PC-9 (cell line): ENCODE results near the gene DNAJB6. TPM values are rescaled to one million over a fixed set of nuclear protein-coding genes. Genes with fewer than 3 reads are reported as not detected.
A peak's percentile ranks its signal among the peaks of the same experiment; 100 is the strongest.

Source experiments
- BruUV-seq: library from RNA; stranded (reverse); fragments of 400-500 nt; replicated peaks from 2 replicates; lab custom pipeline; 2021; lab: Mats Ljungman, UMichigan
- CTCF ChIA-PET: fragments of 300-600 bp; sonication (Branson Sonifier 250); formaldehyde crosslinking; loops from one replicate; lab custom pipeline; 2022; ENCODE audit warnings: antibody characterized with exemption; lab: Charles Lee
- POLR2A ChIA-PET: fragments of 300-600 bp; sonication (Branson Sonifier 250); formaldehyde crosslinking; loops from one replicate; lab custom pipeline; 2022; ENCODE audit warnings: antibody characterized with exemption; ENCODE audit not compliant: unreplicated experiment; lab: Charles Lee
- DNase-seq, 2 experiments: peaks; one replicate each; pipeline versions ENCODE4 v3.0.0 to v3.0.0-alpha.2; 2015 to 2022; ENCODE audit warnings: mixed read lengths in 1 of 2
- H2AFZ ChIP-seq: fragments of 200-600 bp; sonication (generic); 2 replicates; pipeline ENCODE4 v1.8.1; 2017; ENCODE audit warnings: antibody characterized with exemption
- H3F3A ChIP-seq: fragments of 200-600 bp; sonication (generic); 2 replicates; pipeline ENCODE4 v1.8.1; 2017; ENCODE audit warnings: antibody characterized with exemption, mild to moderate bottlenecking, low read depth; ENCODE audit not compliant: insufficient read depth
- H3K27ac ChIP-seq: fragments of 200-600 bp; sonication (generic); 2 replicates; pipeline ENCODE4 v1.6.1; 2016; ENCODE audit warnings: mixed run types
- H3K27me3 ChIP-seq: fragments of 200-600 bp; sonication (generic); 2 replicates; pipeline ENCODE4 v1.6.1; 2016; ENCODE audit warnings: low read depth, mixed run types; ENCODE audit not compliant: insufficient read depth
- H3K36me3 ChIP-seq: fragments of 200-600 bp; sonication (generic); 2 replicates; pipeline ENCODE4 v1.6.1; 2016; ENCODE audit warnings: low read depth, mixed run types
- H3K4me1 ChIP-seq: fragments of 200-600 bp; sonication (generic); replicated peaks from 2 replicates; pipeline ENCODE4 v1.6.1; 2016; ENCODE audit warnings: mixed run types; ENCODE audit not compliant: insufficient read depth
- H3K4me2 ChIP-seq: fragments of 200-600 bp; sonication (generic); 2 replicates; pipeline ENCODE4 v1.6.1; 2017; ENCODE audit warnings: mixed run types
- H3K4me3 ChIP-seq: fragments of 200-600 bp; sonication (generic); 2 replicates; pipeline ENCODE4 v1.6.1; 2016; ENCODE audit warnings: mixed run types
- H3K79me2 ChIP-seq: fragments of 200-600 bp; sonication (generic); 2 replicates; pipeline ENCODE4 v1.6.1; 2017; ENCODE audit warnings: low read depth, mixed run types
- H3K9me2 ChIP-seq: fragments of 200-600 bp; sonication (generic); 2 replicates; pipeline ENCODE4 v1.8.1; 2017; ENCODE audit warnings: mild to moderate bottlenecking; ENCODE audit not compliant: insufficient read depth
- H3K9me3 ChIP-seq: fragments of 200-600 bp; sonication (generic); 2 replicates; pipeline ENCODE4 v1.8.1; 2016; ENCODE audit warnings: low read depth; ENCODE audit not compliant: insufficient read depth
- H4K20me1 ChIP-seq: fragments of 200-600 bp; sonication (generic); 2 replicates; pipeline ENCODE4 v1.8.1; 2017; ENCODE audit not compliant: insufficient read depth
- CTCF ChIP-seq: fragments of 200-600 bp; sonication (generic); conservative IDR thresholded peaks from 2 replicates; pipeline ENCODE4 v1.6.1; 2017; ENCODE audit warnings: mixed run types, antibody characterized with exemption, mild to moderate bottlenecking, moderate library complexity
- EZH2 ChIP-seq: fragments of 200-600 bp; sonication (generic); IDR thresholded peaks from 2 replicates; pipeline ENCODE4 v1.8.0; 2017; ENCODE audit warnings: antibody characterized with exemption, low read depth
- intact Hi-C: fragments of 100-400 bp; cut with micrococcal nuclease; formaldehyde crosslinking; loops from one replicate; pipeline ENCODE4 v1.10.0; 2022; ENCODE audit not compliant: unreplicated experiment
- total RNA-seq: library from RNA; stranded (reverse); gene quantifications from 2 replicates; pipeline ENCODE4 v1.2.3, GENCODE V29; 2021

DNAJB6 gene
- total RNA-seq, 1 experiment from 2014 or later = 182 TPM

DNA sequence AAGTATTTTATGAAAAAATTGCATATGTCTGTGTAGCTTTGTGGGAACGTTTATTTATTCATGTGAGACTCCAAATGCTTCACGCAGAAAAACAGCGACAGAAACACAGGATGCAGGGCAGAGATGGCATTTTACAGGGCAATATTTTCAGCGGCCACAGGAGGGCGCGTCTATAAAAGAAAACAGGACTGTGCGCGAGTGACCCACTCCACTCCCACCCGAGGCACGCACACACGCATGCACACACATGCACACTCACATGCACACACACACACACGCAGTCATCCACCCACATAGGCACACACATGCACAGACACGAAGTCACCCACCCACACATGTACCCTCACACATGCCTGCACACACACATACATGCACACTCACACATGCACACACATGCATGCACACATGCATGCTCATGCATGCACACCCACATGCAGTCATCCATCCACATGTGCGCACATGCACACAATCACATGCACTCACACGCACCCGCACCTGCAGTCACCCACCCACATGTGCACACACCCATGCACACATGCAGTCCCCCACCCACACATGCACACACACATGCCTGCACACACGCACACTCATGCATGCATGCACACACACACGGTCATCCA, 96.3 kb downstream of the DNAJB6 start:
- no peak for DNase-seq
- H3K27ac ChIP-seq = no peak overlapping the region

DNA sequence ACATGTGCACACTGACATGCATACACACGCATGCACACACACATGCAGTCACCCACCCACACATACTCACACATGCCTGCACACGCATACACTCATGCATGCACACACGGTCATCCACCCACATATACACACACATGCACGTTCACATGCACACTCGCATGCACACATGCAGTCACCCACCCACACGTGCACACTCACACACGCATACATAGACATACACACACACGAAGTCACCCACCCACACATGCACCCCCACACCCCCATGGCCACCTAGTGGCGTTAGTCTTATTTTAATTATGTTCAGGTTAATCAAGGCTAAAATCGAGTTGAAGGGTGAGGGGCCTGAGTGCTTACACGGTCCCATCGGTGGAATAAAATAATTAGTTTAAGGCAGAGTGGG, 96.8 kb downstream of the DNAJB6 start:
- no peak overlapping the region for H3K27ac ChIP-seq
- no peak overlapping the region for H3K4me3 ChIP-seq
- peaks cover 20% of the 10 kb centered on the region for H3F3A ChIP-seq
- H3K27me3 ChIP-seq = peaks cover 15% of the 10 kb centered on the region; the same call in 1 of the 2 replicates
- TF ChIP-seq CTCF (no peak), EZH2 (no peak)
- H3K4me2 ChIP-seq = no peak overlapping the region
- BruUV-seq = no TSS peak
- no peak overlapping the region for H2AFZ ChIP-seq
- no peaks in the 10 kb centered on the region for H3K36me3 ChIP-seq
- H3K9me3 ChIP-seq = no peaks in the 10 kb centered on the region
- no peak for DNase-seq
- POLR2A ChIA-PET = no interaction called here
- H3K79me2 ChIP-seq = no peaks in the 10 kb centered on the region
- H3K4me1 ChIP-seq = no peaks in the 10 kb centered on the region
- CTCF ChIA-PET = no interaction called here
- 0 out of 2 replicates have a peak, but pooled peaks cover 2% of the 10 kb centered on the region for H4K20me1 ChIP-seq
- no peaks in the 10 kb centered on the region for H3K9me2 ChIP-seq
- intact Hi-C loops = no loop called here

More for the DNA sequence above, 96.3 kb downstream of the DNAJB6 start:
- Histone ChIP-seq H4K20me1 (0 out of 2 replicates have a peak, but pooled peaks cover 4% of the 10 kb centered on the region), H3K79me2 (no peaks in the 10 kb centered on the region), H3K4me1 (no peaks in the 10 kb centered on the region), H3K9me3 (no peaks in the 10 kb centered on the region), H3K9me2 (no peaks in the 10 kb centered on the region), H2AFZ (no peak overlapping the region), H3K27me3 (peaks cover 15% of the 10 kb centered on the region; the same call in 1 of the 2 replicates), H3F3A (peaks cover 20% of the 10 kb centered on the region), H3K4me2 (no peak overlapping the region), H3K36me3 (no peaks in the 10 kb centered on the region), H3K4me3 (no peak overlapping the region)
- intact Hi-C loops = no loop called here
- BruUV-seq = no TSS peak
- TF ChIP-seq EZH2 (no peak), CTCF (peak; percentile 81)
- CTCF ChIA-PET = interaction anchor here (0.6 kb wide), 1 partner anchor 231 kb away, joined by 3 read pairs; no protein-coding TSS in a partner anchor
- POLR2A ChIA-PET = no interaction called here

DNA sequence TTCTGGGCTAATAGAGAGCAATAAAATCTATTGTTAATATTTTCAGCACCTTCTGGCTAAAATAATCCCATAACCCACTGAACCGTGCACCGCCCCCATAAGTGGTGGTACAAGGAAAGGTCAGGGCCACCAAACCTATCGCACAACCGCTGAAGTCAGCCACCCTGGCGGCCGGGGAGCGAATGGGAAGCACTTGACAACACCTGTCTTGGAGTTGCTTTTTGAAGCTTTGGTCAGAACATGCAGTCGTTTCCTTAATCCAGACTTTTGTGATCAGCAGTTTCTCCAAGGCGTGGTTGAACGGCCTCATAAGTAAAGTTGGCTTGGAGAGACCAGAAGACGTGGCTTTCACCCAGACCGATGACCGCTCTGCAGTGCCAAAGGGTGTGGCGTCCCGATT, 97.4 kb downstream of the DNAJB6 start:
- Histone ChIP-seq H4K20me1 (no peaks in the 10 kb centered on the region), H3K4me1 (no peaks in the 10 kb centered on the region), H3K36me3 (no peaks in the 10 kb centered on the region), H2AFZ (no peak overlapping the region), H3K27me3 (peaks cover 15% of the 10 kb centered on the region; the same call in 1 of the 2 replicates), H3K9me3 (no peaks in the 10 kb centered on the region), H3F3A (peaks cover 20% of the 10 kb centered on the region), H3K27ac (no peak overlapping the region), H3K4me3 (no peak overlapping the region), H3K79me2 (no peaks in the 10 kb centered on the region), H3K4me2 (no peak overlapping the region), H3K9me2 (no peaks in the 10 kb centered on the region)
- DNase-seq = no peak
- no peak for TF ChIP-seq CTCF
- CTCF ChIA-PET = interaction anchor here (0.6 kb wide), 1 partner anchor 488 kb away, joined by 4 read pairs; no protein-coding TSS in a partner anchor
- POLR2A ChIA-PET = no interaction called here
- no TSS peak for BruUV-seq
- intact Hi-C loops = no loop called here
